ENCODE measurements around the gene SYT11.
A peak's percentile ranks its signal among the peaks of the same experiment; 100 is the strongest.
"Not testable (repeated sequence)": the region's sequence is repeated elsewhere in the genome, so short reads cannot be mapped to it uniquely, and the experiment has no call there.

The SYT11 gene

DNA sequence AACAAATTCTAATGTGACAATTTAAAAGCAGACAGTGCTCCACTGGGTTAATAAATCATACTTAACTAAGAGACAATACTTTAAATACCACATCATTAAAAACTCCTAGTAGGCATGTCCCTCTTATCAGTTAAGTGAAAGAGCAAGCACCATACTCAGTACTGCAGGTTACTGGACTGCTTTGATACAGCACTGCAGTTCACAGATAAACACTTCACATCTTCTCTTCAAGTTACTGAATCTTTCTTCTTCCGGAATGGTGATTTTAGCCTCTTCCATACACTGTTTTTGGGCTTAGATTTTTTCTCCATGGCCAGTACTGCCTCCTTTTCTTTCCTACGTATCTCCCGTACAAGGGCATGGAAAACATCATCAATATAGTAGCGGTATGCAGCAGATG, 40.8 kb downstream of the SYT11 start:
- no peak for DNase-seq

DNA sequence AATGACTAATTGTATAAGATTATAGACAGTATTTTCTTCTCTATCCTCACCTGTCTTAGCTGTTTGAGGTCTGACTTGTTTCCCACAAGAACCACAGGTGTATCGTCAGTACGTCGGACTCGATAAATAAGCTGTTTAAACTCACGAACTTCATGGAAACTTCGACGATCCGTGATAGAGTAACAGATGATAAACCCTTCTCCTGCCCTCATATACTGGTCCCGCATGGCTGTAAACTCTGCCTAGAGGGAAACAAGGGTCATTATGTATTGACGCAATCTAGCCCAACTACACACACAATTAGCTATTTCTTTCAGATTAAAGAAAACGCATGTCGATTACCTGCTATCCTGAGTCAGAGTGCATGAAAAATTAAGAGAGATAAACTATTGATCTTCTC, 44.9 kb downstream of the SYT11 start:
- DNase-seq: no peak

DNA sequence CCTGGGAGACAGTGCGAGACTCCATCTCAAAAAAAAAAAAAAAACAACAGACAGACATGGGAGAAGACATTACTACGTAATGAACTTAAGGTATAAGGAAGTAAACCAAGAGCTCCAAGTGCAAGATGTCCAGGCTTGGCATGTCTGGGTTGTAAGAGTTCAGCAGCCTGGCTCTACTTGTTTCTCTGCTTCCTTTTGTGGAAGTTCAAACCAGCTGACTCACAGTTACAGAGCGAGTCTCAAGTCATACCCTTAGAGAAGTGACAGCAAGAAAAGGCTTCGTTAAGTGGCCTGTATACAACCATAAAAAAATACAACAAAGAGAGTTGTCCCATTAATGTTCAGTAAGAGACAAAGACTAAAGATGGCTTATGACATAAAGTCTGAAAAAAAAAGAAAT, 50.5 kb downstream of the SYT11 start:
- DNase-seq: no peak

DNA sequence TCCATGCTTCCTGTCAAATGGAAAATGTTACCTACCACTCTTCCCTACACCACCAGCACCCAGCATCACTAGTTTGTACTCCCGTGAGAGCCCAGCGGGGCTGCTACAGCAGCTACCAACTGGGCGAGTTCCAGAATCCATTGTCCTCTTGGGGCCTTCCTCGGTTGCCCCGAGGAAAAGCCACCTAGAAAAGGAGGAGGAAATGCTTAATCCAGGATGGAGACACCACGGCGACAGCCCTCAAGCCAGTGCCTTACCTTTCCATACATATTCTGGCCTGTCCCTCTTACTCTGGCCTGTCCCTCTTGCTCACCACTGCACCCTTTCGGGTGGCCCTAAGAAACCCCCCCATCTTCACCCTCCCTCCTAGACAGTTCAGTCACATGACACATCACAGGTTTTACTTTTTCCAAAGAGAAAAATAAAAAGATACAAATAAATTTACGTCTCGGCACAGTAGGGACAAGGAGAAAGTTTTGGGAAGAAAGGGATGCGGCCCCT, 51.3 kb downstream of the SYT11 start:
- DNase-seq: peak; percentile 18

DNA sequence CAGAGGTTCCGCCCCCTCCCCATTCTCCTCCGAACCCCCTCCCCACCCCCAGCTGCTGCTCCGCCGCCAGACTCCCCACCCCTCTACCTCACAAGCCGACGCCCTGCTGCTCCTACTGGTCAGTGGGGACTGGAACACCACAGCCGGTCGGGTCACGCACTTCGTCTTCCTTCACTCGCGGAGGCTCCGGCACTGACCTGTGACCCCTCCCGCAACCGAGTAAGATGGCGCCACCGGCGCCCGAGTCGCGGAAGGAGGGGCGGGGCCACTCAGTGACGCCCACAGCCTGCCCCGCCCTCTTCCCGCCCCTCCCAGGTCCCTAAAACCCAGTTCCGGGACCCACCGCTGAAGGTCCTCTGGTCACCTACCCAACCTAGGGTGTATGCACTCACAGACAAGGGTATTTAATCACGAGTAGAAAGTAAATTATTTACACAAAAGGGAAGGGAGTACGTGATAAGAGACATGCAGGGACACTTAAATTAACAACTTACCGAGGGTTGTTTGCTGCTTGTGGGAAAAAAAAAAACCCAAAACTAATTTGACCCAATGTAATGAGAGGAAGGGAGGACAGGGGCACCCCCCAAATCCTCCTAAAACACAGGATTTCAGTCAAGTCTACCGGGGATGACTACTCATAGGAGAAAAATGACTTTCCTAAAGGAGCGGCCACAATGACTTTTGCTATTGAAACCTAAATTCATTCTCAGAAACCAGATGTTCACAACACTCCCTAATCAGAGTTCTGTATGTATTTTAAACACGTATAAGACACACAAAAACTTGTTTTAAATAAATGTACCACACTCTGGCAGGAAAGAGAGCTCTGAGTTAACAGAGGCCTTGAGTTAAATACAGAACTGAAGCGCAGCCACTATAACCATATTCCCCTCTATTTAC, 52.0 kb downstream of the SYT11 start, which contains the start of gene RIT1:
TSS of gene RIT1 (minus strand) at position 194 of the 900 bp plus-strand sequence. CDS start 588 bp downstream, outside the sequence.
- peak; percentile 74 for DNase-seq

DNA sequence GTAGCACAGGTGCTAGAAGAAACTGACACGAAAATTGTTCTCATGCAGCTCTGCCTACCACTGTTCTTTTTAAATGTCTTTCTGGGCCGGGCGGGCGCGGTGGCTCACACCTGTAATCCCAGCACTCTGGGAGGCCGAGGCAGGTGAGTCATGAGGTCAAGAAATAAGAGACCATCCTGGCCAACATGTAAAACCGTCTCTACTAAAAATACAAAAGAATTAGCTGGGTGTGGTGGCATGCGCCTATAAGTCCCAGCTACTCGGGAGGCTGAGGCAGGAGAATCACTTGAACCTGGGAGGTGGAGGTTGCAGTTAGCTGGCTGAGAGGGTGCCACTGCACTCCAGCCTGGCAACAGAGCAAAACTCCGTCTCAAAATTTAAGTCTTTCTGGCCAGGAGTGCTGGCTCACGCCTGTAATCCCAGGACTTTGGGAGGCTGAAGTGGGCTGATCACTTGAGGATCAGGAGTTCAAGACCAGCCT, 52.7 kb downstream of the SYT11 start:
- DNase-seq: no peak

DNA sequence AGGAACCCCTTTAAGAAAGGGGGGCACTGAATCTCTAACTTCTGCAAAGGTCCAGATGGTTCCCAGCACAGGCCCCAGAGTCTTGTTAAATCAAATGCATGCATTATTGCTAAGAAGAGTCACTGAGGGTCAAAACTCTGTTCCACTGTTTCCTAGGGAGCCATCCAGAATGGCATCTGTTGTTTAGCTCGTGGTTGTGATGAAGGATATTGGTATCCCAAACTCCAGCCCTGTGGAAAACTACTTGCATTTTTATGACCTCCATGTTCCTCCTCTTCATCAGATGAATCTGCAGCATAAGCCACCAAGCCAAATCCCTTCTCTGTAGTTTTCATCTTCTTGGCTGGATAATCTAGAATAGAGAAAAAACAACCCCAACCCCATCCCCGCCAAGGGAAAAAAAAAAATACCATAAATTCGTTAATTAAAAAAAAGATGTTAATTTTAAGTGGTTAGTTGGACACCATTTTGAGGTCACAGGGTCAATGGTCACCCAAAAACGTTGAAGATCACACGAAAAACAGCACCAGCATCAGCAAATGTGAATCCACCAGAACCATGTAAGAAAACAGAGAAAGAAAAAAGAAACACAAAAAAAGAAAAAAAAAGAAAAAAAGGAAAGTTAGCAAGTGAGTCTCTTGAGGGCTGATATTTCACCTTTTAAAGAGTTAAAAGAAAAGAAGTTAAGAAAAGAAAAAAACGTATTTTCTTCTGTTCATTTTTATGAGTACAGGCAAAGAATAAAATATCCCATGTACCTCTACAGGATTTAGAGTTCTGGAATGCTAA, 54.8 kb downstream of the SYT11 start:
- DNase-seq: no peak

DNA sequence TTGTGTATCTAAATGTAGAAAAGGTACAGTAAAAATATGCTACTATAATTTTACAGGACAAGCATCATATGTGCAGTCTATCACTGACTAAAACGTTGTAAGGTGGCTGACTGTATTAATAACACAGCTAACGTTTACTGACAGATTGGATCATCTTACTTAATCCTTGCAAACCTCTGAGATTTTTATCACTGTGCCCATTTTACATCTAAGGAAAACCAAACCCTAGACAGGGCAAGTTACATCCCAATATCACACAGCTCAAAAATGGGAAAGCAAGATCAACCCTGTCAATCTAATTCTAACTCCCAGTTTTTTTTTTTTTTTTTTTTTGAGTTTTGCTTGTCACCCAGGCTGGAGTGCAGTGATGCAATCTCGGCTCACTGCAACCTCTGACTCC, 59.3 kb downstream of the SYT11 start:
- DNase-seq: no peak

DNA sequence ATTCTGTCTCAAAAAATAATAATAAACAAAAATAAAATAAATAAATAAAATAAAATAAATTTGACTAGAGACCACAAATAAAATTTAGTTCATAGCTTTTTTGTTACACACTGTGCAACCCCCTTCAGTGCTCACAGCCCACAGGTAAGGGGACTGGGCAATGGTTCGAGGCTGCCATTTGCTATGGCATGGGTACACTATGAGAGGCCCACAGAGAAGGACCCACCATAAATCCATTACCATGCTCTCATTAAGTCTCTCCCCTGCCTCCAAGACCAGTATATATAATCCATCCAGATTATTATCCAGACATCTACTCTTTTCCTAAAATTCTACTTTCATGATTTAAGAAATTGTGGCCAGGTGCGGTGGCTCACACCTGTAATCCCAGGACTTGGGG, 60.4 kb downstream of the SYT11 start:
- DNase-seq: no peak

DNA sequence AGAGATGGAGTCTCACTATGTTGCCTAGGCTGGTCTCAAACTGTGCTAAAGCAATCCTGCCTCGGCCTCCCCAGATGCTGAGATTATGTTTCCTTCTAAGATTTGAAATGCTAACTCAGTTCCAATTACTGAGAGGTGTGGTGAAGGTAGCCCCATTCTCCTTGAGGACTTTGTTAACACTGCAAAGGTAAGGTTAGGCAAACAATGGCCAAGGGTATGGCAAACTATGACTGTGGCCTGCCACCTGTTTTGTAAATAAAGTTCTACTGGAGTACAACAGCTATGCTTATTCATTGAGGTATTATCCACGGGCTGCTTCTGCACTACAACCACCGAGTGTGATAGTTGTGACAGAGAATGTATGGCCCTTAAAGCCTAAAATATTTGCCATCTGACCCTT, 61.4 kb downstream of the SYT11 start:
- no peak for DNase-seq

DNA sequence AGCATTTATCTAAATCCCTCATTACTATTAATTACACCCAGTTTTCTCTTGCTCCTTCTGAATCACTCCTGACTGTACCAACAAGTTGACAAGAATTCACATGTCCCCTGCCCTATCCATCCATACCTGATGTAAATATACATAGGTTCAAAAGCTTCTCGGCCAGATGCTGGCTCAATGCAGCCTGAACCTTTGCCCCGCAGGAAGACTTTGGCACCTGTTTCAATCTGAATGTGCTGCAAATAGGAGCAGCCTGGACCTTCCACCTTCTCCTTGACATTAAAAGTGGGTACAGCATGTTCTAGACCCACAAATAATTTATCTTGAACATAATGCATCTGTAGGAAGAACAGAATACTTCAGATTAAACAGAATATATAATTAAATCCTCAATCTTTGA, 66.1 kb downstream of the SYT11 start:
- DNase-seq: no peak

DNA sequence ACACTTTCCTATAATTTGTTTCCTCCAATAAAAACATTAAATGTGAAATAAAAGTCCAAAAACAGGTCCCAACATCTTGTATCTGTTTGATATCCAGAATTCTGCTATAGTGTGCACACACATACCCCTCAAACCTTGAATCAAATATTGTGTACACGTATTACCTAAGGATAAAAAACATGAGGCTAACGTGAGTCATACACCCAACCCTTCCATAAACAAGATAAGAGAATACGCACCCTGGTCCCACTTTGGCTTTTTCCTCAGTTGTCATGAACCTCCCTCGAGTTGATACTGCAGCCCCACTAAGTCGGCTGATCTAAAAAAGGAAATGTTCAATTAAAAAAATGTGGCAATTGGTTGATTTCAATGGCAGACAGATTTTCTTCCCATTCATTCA, 69.7 kb downstream of the SYT11 start:
- DNase-seq: no peak

DNA sequence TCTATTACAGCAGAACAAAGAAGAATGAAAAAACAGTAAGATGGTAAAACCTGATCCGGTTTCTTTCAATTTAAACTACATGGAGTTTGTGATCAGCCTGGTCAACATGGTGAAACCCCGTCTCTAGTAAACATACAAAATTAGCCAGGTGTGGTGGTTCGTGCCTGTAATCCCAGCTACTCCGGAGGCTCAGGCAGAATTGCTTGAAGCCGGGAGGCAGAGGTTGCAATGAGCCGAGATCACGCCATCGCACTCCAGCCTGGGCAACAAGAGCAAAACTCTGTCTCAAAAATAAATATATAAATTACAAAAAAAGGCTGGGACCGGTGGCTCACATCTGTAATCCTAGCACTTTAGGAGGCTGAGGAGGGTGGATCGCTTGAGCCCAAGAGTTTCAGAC, 71.4 kb downstream of the SYT11 start:
- not testable (repeated sequence) for DNase-seq

DNA sequence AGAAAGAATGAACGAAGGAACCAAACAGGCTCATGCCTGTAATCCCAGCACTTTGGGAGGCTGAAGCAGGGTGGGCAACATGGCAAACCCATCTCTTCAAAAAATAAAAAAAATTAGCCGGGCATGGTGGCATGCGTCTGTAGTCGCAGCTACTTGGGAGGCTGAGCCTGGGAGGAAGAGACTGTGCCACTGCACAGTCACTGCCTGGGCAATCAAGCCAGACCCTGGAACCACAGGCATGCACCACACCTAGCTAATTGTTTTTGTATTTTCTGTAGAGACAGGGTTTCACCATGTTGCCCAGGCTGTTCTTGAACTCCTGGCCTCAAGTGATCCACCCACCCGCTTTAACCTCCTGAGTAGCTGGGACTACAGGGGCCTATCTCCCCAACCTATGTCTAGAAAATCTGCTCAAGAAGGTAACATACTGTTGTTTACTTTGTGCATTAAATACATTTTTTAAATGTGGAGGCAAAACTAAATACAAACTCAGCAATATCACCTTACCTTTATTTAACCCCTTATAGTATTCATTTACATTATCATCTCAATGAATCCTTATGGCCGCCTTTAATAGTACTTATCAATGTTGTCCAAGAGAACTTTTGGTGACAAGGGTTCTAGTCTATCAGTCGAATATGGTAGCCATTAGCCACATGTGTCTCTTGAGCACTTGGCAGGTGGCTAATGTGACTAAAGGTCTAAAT, 72.1 kb downstream of the SYT11 start:
- DNase-seq: no peak

DNA sequence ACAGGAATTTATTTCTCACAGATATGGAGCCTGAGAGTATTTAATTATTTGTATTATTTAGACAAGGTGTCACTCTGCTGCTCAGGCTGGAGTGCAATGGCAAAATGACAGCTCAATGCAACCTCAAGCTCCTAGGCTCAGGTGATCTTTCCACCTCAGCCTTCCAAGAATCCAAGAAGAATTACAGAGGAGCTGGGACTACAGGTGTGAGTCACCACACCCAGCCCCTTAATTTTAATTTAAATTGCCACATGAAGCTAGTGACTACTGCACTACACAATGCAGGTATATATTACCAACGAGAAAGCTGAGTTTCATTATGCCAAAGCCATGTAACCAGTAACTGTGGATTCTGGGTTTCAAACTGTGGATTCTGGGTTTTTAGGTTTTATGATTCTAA, 72.7 kb downstream of the SYT11 start:
- no peak for DNase-seq

DNA sequence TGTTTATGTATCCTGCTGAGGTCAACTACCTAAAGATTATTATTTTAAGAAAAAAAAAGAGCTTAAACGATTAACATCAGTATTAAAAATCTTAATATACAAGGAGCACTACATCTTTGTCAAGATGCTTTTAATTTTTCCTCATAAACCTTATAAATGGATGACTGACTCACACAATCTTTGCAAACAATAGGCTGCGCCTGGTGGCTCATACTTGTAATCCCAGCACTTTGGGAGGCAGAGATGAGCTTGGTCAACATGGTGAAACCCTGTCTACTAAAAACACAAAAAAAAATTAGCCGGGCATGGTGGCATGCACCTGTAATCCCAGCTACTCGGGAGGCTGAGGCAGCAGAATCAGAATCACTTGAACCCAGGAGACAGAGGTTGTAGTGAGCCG, 73.1 kb downstream of the SYT11 start:
- no peak for DNase-seq

DNA sequence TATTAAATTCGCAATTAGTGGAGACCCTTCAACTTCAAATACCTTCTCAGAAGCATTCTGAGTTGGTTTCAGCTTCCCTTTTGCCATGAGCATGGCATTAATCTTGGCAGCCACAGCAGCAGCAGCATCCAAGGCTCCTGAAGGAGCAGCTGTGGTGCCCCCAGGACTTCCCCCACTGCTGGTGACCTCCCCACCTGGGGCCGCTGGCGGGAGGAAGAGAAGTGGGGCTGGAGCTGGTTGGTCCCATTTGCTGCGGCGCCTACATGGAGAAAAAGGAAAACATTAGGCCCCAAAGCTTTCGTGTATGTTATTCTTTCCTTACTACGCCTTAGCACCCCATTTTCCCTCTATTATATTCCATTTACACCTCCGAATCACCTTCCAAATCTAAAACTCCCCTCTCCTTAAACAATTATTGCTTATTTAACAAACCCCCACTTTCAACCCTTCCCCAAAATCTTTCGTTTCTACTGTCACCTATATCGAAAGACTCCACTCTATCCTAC, 74.3 kb downstream of the SYT11 start:
- no peak for DNase-seq

DNA sequence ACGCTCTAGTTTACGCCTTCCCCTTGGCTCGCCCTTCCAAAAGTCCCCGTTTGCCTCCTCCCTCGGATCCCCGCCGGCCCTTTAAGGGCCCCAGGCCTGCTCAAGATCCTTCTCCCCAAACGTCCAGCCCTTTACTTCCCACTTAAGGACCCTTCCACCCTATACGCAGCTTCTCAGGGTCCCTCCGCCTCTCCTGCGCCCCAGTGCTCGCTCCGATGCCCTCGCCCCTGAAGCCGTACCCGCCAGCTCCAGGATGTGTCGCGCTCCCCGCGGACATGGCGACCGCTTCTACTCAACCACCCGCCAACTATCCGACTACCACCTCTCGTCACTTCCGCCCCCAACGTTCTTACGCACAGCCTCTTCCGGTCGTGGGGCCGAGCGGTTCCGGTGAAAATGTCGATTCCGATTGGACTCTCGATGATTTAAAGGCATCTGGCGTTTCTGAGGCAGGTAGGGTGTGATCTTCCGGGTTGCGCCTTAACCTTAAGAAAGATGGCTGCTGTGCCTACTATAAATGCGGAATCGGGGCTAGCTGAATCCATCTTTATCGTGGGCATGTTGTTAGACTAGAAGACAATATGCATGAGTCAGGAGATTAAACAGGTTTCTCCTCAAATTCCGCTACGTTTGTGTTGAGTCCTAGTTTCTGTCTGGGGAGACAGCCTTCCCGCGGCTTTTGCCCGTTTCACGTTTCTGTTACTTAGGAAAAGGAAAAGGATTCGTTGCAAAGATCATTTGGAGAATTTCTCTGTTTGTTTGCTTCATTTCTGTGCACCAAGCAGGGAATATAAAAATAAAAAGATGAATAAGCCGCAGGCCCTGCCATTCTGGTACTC, 74.9 kb downstream of the SYT11 start, which contains the start of gene KHDC4:
TSS of gene KHDC4 (minus strand) at position 317 of the 839 bp plus-strand sequence. CDS start at position 277, 40 bp downstream.
- DNase-seq: peak; percentile 96

All from NCI-H748 treated with DMSO at 0.1 percent for 48 hours (cell line).